Activated CD8-positive, alpha-beta memory T cell treated with anti-CD3 and anti-CD28 coated beads for 36 hours (primary cell): ENCODE data around the gene TMEM18. TPM values are rescaled to one million over a fixed set of nuclear protein-coding genes. Genes with fewer than 3 reads are reported as not detected.

Experiments
- CTCF ChIA-PET: fragments of 350-600 bp; sonication (Branson Sonifier 250); formaldehyde crosslinking; loops from one replicate; lab custom pipeline; 2021; ENCODE audit warnings: antibody characterized with exemption; lab: Charles Lee
- POLR2A ChIA-PET: fragments of 350-600 bp; sonication (Branson Sonifier 250); formaldehyde crosslinking; loops from one replicate; lab custom pipeline; 2021; ENCODE audit warnings: antibody characterized with exemption; lab: Charles Lee
- total RNA-seq, 2 experiments: library from RNA; stranded (reverse); gene quantifications; one replicate each; pipeline ENCODE4 v1.2.3, GENCODE V29; 2021

The TMEM18 gene
- total RNA-seq, 2 experiments from 2014 or later = 24.2 to 26.9 TPM

DNA sequence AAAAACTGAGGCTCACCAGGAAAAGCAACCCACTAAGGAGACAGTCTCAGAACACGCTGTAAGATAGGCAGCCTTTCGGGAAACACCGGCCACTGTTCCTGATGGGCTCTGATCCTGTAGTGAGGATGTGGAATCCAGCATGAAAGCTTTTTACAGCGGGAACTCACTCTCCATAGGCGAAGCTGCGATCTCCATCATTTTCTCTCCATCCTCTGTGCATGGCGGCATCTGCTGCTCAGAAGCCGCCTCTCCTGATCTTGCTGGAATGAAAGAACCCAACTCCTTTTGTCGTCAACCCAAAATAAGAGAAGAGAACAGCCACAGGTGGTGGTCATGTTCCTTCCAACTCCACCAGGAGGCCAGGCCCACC is 49.9 kb downstream of the TMEM18 start:
- ChIA-PET CTCF (no interaction called here), POLR2A (no interaction called here)

DNA sequence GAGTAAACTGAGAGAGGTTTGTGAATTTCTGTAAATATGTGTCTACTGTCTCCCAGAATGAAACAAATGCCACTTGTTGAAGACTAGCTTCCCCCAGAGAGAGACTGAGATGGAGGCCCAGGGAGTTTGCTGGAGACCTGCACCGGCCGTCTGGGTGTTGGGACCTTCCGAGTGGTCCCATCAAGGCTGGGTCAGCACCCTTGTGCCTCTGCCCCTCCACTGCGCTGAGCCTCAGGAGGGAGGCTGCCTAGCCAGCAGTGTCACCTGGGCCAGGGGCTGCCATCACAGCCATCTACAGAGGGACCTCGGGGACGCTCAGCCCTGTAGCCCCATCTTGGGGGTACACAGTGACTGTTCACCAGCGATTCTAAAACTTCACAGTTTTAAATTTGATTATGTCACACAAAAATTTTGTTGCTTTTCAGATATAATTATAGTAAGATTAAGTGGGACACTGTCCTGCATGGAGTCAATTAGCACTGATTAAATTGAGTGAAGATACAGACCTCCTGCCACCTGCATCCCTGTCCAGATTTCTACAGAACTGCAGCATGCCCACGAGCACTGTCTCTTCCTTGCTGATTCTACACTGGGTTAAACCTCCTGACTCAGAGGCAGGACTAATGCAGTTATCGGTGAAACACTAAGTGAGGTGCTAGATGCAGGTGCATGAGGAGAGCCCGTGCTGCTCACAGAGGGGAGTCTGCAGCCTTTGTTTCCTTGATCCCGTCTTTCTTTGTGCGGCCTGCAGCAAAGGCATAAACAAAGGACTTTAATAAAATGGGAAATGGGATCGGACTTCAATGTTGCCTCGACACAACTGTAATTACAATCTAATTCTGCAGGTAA is 50.5 kb downstream of the TMEM18 start:
- CTCF ChIA-PET = interaction anchor here (1.4 kb wide), 1 partner anchor 10 kb away, joined by 3 read pairs; no protein-coding TSS in a partner anchor
- POLR2A ChIA-PET = no interaction called here

DNA sequence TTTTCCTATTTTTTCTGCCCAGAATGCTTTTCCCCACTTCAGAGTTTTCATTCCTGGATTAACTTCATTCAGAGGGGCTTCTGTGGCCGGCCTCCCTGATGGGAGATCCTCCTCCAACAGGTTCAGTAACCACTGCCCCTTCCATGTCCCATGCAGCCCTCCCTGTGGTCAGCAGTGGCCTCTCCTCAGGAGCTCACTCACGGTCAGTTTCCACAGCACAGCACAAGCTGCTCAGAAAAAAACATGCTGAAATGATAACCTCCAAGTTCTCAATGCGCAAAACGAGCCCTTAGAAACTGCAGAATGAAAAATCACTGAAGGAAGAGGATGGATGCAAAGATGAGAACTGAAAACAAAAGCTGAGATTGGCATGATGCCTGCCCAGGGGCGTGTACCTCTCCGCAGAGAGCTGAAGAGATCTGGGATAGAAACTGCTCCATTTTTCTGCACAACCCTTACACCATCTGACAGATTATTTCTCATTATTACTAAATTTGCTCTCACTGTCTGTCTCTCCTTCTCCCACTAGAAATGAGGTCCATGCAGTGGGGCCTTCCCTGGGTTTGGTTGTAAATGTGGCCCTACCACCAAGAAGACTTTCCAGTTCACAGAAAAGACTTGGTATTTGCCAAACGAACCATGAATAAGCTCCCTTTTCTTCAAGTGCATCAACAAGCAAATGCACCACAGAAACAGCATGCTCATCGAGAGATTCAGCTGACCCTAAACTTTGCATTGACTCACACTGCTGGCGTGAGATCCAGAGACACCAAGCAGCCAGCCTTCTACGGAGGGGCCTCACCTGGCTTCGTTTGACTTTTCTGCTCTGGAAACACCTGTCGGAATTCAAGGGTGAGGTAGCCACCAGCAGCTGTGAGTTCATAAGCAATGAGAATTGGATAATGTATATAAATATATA is 51.5 kb downstream of the TMEM18 start:
- ChIA-PET CTCF (interaction anchor here (1.4 kb wide), 1 partner anchor 11 kb away, joined by 3 read pairs; no protein-coding TSS in a partner anchor), POLR2A (interaction anchor here (0.5 kb wide), 1 partner anchor 344 kb away, joined by 3 read pairs; no protein-coding TSS in a partner anchor)

DNA sequence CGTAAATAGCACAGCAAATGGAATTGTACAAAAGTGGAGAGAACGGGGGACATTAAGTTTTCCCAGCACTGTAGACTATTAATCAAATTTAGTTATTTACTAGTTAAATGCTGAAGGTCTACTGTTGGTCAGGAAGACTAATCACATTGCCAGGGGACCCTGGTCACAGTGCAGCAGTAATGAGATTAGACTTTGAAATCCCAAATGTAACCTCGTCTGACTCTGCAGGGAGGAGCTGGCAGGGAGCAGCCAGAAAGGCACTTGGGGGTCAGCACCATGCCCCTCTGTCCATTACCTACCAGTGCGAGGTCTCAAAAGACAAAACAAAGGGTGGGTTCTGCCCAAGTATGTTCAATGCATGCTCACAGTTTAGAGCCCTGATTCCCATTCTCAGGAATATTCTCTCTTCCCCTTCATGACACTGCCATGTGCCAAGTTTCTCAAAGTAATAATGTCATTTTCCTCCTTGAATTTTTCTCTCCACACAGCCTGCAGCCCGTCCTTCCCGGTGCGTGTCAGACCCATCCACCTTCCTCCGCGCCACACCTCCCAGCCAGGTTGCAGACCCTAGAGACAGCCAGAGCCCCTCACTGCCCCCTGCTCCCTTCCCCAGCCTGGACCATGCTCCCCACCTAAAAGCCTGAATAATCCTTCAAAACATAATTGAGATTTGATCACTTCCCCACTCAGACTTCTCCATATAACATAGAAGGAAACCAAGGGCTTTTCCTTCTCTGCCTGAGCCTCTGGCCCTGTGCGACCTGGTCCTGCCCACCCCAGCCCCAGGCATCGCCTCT is 52.5 kb downstream of the TMEM18 start:
- POLR2A ChIA-PET = no interaction called here
- CTCF ChIA-PET = no interaction called here

DNA sequence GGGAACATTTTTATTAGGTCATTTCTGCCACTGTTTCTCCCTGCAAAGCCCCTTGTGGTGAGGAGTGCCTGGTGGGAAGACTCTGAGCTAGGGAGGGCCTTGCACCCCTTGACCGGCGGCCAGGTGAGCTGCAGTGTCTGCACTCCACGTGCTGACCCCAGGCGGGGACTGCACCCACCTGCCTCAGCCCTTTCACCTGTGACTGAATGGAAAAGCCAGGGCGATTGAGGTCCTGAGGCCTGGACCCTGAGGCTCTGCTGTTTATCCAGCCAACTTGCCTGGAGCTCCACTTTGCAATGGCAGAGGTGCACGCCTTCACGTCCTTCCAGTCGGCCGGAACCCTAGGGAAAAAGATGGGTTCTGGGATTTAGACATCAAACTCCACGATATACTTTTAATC is 53.1 kb downstream of the TMEM18 start:
- CTCF ChIA-PET = no interaction called here

DNA sequence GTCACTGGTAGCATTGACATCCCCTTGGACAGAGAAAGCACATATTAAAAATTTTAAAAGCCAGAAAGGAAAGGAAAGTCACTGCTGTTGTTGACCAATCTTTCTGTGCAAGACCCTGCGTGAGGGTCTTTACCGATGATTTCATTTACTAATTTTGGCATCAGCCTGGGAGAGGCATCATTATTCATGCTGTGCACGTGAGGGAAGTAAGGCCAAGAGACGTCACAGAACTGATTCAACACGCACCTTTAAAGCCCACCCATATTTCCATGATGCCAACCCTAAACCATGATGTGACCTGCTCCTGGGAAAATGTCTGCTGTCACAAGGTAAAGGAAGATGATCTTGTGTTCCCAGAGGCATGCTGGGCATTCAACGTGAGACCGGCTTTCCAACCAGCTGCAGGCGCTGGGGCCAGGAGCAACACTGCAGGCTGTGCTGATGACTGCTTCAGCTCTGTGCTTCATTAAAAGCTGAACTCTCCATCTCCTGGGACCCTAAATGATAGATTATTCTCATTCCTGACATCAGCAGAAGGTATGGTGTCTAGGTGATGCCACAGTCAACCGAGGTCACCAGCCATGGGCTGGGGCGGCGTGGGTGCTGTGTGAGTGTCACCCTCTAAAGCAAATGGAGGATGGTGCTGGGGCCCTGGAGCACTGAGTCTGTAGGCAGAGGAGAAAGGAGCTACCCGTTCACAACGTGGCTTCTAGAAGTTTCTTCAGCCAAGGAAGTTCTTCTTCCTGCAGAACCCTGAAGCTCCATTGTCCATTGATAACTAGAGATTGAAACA is 53.9 kb downstream of the TMEM18 start:
- POLR2A ChIA-PET = no interaction called here

More for the DNA sequence above, 53.1 kb downstream of the TMEM18 start:
- POLR2A ChIA-PET = no interaction called here

DNA sequence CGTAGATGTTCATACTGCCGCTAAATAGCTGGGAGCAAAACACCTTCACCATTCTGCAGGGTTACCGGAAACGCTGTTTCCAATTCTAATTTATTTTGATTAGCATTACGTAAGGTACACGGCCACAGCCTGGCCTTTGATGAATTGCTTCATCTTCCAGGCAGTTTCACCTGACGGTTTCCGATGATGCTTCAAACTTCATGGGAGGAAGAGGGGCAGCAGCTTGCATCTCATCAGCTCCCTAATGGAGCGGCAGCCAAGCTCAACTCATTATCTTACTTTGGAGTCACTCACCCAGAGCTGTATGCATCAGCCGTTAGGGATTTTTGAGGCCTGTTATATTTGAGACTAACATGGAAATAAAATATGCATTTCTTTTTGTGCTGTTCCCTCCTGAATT is 54.8 kb downstream of the TMEM18 start:
- ChIA-PET POLR2A (no interaction called here), CTCF (no interaction called here)

More for the DNA sequence above, 53.9 kb downstream of the TMEM18 start:
- CTCF ChIA-PET = no interaction called here

DNA sequence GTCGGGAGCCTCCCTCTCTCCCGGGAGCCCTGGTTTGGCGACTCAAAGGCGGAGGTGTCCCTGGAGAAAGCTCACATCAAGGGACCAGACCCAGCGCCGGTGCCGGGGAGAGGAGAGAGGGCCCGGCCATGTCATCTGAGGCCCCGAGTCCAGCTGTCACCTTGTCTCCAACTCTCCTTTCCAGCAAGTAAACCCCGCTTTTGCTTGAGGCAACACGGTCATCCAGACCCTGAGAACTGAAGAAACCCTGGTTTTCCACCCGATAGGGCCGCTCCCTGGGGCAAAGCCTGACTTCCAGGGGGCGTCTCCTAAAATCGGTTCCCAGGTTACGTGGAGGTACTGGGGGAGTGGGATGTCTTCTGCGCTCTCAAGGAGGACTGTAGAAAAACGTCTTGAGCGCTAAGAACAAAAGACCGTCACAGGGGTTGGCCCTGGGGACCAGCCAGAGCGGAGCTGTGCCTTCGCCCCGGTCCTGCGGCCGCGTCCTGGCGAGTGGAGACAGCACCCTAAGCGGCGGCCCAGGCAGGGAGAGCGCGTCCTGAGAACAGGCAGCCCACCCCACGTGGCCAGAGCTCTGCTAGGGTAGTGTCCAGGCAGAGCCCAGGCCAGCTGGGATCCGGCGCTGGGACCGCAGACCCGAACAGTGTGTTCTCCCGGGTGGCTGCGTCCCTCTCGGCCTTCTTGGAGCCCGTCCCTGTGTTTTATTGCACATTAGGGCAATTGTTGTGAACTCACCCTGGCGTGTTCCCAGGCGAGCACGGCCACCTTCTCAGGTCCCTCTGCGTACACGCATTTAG is 55.7 kb downstream of the TMEM18 start:
- CTCF ChIA-PET = no interaction called here

DNA sequence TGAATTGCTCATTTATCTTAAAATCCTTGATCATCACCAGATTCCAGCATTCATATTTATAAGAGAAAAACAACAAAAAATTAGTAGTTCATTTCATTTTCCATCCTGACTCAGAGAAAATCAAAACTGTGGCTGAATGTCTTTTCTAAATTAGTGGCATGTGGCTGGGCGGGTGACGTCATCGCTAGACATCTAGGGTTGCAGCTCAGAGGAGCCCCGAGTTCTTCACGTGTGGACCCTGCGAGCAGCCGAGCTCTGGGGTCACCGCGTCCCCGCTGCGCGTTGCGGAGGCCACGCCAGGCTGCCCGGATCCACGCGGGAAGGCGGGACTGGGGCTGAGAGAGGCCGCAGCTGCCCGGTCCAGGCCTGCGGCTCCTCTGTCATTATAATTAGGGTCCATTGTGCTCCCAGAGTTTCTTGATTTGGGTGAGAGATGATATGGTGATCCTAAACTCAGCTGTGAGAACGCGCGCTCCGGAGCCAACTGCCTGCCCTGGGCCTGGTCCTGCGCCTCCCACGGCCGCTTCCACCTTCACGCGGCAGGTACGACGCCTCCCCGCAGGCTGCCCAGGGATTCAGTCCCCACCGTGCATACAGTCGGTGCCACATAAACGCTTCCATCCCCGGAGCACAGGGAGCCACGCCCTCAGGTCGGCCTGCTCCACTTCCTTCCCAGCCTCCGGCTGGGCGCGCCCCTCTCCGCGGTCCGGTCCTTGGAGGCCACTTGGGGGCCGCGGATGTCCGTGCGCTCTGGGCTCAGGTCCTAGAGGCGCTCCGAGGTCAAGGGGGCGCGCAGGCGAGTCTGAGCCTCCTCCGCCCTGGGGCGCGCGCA is 56.5 kb downstream of the TMEM18 start:
- POLR2A ChIA-PET = no interaction called here

More for the DNA sequence above, 55.7 kb downstream of the TMEM18 start:
- POLR2A ChIA-PET = no interaction called here

DNA sequence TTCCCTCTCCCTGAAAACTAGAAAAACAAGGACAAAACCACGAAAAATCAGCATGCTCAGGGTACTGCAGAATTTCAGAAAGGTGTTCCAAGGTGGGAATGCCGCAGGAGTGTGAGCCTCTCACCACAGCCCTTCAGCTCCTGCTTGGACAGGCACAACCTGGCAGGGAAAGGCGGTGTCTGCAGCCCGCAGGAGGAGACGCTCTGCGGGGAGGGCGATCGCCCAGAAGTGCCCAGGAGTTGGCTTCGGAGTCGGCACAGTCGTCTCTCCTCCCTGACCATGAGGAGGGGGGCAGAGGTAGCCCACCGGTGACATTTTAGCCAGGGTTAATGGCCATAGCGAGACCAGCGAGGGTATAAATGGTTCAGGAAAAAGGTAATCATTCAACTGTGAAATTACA is 57.2 kb downstream of the TMEM18 start:
- ChIA-PET POLR2A (no interaction called here), CTCF (no interaction called here)

More for the DNA sequence above, 56.5 kb downstream of the TMEM18 start:
- CTCF ChIA-PET = no interaction called here

DNA sequence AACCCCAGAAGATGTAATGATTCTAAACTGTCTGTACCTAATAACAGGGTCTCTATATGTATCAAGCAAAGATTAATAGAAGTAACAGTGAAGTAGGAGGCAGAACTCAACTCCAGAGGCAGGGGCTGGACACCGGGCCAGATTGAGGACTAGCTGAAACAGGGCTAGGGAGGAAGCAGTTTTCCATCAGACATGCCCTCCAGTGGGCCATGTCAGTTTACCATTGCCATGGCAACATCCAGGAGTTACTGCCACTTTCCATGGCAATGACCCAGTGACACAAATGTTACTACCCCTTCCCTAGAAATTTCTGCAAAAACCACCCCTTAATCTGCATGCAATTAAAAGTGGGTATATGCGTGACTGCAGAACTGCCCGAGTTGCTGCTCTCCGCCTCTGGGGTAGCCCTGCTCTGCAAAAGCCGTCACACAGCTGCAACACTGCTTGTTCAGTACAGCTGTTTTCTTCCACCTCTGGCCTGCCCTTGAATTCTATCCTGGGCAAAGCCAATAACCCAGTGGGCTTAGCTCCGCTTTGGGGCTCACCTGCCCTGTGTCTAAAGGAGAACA is 58.7 kb downstream of the TMEM18 start:
- POLR2A ChIA-PET = no interaction called here
- CTCF ChIA-PET = no interaction called here

DNA sequence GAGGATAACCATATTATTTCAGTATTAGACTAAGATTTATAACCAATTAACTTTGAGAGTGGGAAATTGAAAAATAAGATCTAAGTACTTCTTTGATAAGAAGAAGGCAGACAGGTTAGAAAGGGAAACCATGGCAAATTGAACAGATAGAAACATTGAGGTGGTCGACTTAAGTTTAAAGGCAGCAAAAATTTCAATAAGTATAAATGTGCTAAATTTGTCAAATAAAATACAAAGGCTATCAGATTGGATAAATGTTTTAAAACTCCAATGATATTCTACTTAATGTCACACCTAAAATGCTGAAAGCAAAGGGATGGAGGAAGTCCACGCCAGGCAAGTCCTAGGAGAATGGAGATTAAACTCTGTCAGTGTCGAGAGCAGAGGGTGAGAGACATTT is 59.2 kb downstream of the TMEM18 start:
- POLR2A ChIA-PET = no interaction called here
- CTCF ChIA-PET = no interaction called here
